ENCODE data around the gene HIGD1C.

GRCh38 chr12:50914872-50915484 lies 37.4 kb upstream of the HIGD1C start:
- TF ChIP-seq CTCF (IDR thresholded peaks at IDR 0.05; ENCODE audit: insufficient read depth, low read length, poor library complexity, severe bottlenecking) (no peak), EZH2phosphoT487 (conservative IDR thresholded peaks at IDR 0.05; ENCODE audit: low read length) (no peak)

Measured in SU-DHL-6 (cell line).